OCI-LY7 (cell line): Measurements from ENCODE around the gene A2ML1.

Source experiments
- CTCF ChIP-seq: fragments of 200-600 bp; sonication (generic); conservative IDR thresholded peaks from 2 replicates; pipeline ENCODE4 v1.5.1; 2014; ENCODE audit warnings: mild to moderate bottlenecking, antibody characterized with exemption, low read length, moderate library complexity, mixed read lengths
- EZH2phosphoT487 ChIP-seq: fragments of 200-600 bp; sonication (generic); IDR thresholded peaks from 2 replicates; pipeline ENCODE4 v1.6.1; 2018; ENCODE audit warnings: low read depth, borderline replicate concordance, mild to moderate bottlenecking, mixed run types, antibody characterized with exemption, low read length, moderate library complexity, mixed read lengths

GRCh38 chr12:8894378-8894777 is 72.0 kb downstream of the A2ML1 start:
- TF ChIP-seq CTCF, result no peak
- TF ChIP-seq EZH2phosphoT487, result no peak
